ENCODE measurements around the gene SRR. TPM values are rescaled to one million over a fixed set of nuclear protein-coding genes. Genes with fewer than 3 reads are reported as not detected.
A peak's percentile ranks its signal among the peaks of the same experiment; 100 is the strongest.

Gene SRR
- total RNA-seq, 4 donors from 2014 or later: 1.4 to 14.4 (median 12.9) TPM

DNA sequence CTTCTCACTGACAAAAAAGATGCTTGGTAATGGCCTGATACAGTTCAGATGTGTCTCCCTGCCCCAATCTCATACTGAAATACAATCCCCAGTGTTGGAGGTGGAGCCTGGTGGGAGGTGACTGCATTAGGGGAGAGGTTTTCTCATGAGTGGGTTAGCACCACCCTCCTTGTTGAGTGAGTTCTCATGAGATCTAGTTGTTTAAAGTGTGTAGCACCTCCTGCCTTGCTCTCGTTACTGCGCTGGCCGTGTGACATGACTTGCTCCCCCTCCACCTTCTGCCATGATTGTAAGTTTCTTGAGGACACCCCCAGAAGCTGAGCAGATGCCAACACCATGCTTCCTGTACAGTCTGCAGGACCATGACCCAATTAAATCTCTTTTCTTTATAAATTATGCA lies 27.6 kb downstream of the SRR start:
- H3K4me3 ChIP-seq (ENCODE audit: low read depth, poor library complexity, severe bottlenecking): no peak overlapping the region
- intact Hi-C loops (cut with DNase I; ENCODE audit: low total_unique reads): no loop called here
- 83 to 91% methylated on average over 3 of the region's 3 CpGs for WGBS, 2 donors
- TF ChIP-seq CTCF (IDR thresholded peaks at IDR 0.05): no peak
- no peak for TF ChIP-seq POLR2A (IDR thresholded peaks at IDR 0.05)
- no peak for DNase-seq (ENCODE audit: low spot score in 2 of 2)

DNA sequence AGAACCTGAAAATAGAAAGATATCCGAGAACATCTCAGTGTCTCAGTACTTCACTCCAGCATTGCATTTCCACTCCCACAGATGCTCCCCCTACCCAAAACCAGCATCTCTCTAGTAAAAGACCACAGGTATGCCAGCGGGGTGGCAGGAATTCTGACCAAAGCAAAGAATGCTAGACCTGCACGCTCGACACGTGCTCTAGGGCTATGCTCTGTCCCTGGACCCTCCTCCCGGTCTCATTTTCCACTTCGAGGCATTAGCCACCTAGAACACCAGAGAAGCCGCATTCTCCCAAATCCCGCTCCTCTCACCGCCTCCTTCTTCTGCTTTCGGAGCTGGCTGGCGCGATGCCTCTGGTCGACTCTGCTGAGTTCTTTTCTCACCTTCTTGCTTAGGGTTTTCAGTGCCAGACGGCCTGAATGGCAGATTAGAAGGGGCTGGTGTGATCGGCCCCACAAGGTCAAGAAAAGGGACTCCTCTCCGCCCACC lies 32.0 kb downstream of the SRR start:
- TF ChIP-seq CTCF (IDR thresholded peaks at IDR 0.05) (no peak), POLR2A (IDR thresholded peaks at IDR 0.05) (no peak)
- H3K4me3 ChIP-seq (ENCODE audit: low read depth, poor library complexity, severe bottlenecking): peak overlapping the region; percentile 72
- 2% methylated on average over 17 of the region's 17 CpGs for WGBS, 2 donors
- DNase-seq (ENCODE audit: low spot score in 2 of 2): no peak
- intact Hi-C loops (cut with DNase I; ENCODE audit: low total_unique reads): no loop called here

- no peak for TF ChIP-seq CTCF (IDR thresholded peaks at IDR 0.05)
- peak in 1 of 2 donors; percentile 34 for TF ChIP-seq POLR2A (IDR thresholded peaks at IDR 0.05)
- WGBS, 2 donors: 0% methylated on average over 34 to 48 of the region's 48 CpGs
- intact Hi-C loops (cut with DNase I; ENCODE audit: low total_unique reads): no loop called here
- peak; percentile 87 to 97 for DNase-seq (ENCODE audit: low spot score in 2 of 2)
- peak within 1 kb of the TSS; percentile 72 for H3K4me3 ChIP-seq (ENCODE audit: low read depth, poor library complexity, severe bottlenecking)
These were observed 32.6 kb downstream of the SRR start, which contains the start of gene TSR1 for GRCh38 chr17:2336215-2336851. Gene TSR1, minus strand, starts transcription at chr17:2336457. Its CDS starts 30 bp downstream, at chr17:2336427.

- peak in 1 of 2 donors; percentile 91 for DNase-seq (ENCODE audit: low spot score in 2 of 2)
- intact Hi-C loops (cut with DNase I; ENCODE audit: low total_unique reads): no loop called here
- WGBS, 2 donors: 1 to 2% methylated on average over 21 to 58 of the region's 77 CpGs
- TF ChIP-seq CTCF (IDR thresholded peaks at IDR 0.05) (no peak), POLR2A (IDR thresholded peaks at IDR 0.05) (no peak)
- peak within 1 kb of the TSS; percentile 71 for H3K4me3 ChIP-seq (ENCODE audit: low read depth, poor library complexity, severe bottlenecking)
These were observed 33.2 kb downstream of the SRR start, which contains the start of gene SGSM2 for GRCh38 chr17:2336852-2337543. Gene SGSM2, plus strand, starts transcription at chr17:2337501. Its CDS starts 188 bp downstream, at chr17:2337689.

DNA sequence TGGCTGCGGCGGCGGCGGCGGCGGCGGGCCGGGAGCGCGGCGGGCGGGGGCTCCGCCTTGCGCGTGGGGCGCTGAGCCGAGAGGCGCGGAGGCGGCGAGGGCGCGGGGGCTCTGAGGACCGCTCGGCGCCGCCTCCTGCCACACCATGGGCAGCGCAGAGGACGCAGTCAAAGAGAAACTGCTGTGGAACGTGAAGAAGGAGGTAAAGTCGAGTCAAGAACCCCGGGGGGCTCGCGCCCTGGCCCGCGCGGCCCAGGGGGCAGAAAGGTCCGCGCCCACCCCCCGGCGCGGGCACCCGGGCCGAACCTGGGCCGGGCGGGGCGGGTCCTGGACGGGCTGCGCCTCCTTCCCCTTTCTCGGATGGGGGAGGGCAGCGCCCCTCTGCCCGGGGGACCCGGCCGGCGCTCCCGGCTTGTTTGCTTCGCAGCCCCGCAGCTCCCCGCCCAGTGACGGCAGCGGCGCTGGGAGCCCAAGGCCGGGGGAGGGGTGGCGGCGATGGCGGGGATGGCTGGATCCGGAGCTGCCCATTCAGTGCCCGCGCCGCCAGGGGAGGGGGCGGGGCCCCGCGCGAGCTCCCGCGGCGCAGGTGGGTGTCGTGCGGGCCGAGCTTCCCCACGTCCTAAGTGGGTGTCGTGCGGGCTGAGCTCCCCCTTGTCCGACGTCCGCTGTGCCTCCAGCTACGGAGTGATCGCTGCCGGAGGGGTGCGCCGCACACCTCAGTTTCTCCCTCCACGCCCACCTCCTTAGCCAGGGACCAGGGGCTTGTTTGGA lies 34.0 kb downstream of the SRR start:
- intact Hi-C loops (cut with DNase I; ENCODE audit: low total_unique reads): no loop called here
- TF ChIP-seq CTCF (IDR thresholded peaks at IDR 0.05): no peak
- TF ChIP-seq POLR2A (IDR thresholded peaks at IDR 0.05): no peak
- 0 to 1% methylated on average over 57 to 60 of the region's 92 CpGs for WGBS, 2 donors
- DNase-seq (ENCODE audit: low spot score in 2 of 2): no peak
- H3K4me3 ChIP-seq (ENCODE audit: low read depth, poor library complexity, severe bottlenecking): peak overlapping the region; percentile 71

All from lower leg skin (tissue), 4 donors.